ENCODE measurements around the gene VAMP4. TPM values are rescaled to one million over a fixed set of nuclear protein-coding genes. Genes with fewer than 3 reads are reported as not detected.
A peak's percentile ranks its signal among the peaks of the same experiment; 100 is the strongest.

Gene VAMP4
- total RNA-seq, 1 experiment from 2014 or later = 9.3 TPM

DNA sequence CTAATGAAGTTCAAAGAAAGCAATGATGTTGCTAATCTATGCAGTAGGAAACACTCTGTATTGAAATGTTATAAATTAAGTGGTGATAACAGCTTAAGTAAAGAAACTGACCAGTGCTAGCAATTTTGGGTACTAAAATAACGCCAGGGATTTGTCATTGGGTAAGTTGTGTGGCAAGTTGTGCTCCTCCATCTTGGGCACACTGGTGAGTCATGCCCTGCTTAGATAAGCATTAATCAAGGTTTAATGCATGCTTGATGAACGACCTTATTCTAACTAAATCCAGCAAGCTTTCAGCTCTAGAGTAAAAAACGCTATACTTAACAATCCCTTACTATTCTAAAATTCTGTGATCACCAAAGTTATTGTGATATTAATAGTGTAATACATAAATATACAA lies 25.2 kb downstream of the VAMP4 start:
- Histone ChIP-seq H3K9me3 (ENCODE audit: control insufficient read depth, insufficient read depth, low read depth, low read length) (no peaks in the 10 kb centered on the region), H3K4me3 (ENCODE audit: low read depth in 2 of 2, low read length in 2 of 2) (no peak overlapping the region), H3K27ac (ENCODE audit: low read length) (no peak overlapping the region), H3K36me3 (ENCODE audit: control insufficient read depth, insufficient read depth, low read length) (no peaks in the 10 kb centered on the region), H3K4me1 (ENCODE audit: control insufficient read depth, insufficient read depth, low read length) (no peaks in the 10 kb centered on the region), H3K27me3 (ENCODE audit: control insufficient read depth, insufficient read depth, low read length) (no peaks in the 10 kb centered on the region)
- CTCF ChIA-PET = interaction anchor here (0.6 to 2.1 kb wide), 2 partner anchors 72 to 721 kb away, joined by 3 to 22 read pairs; no protein-coding TSS in a partner anchor
- in situ Hi-C loops (cut with HindIII; ENCODE audit: low pct_unique_long_range_greater_than_20kb, low sequenced_read_pairs) (no loop called here), intact Hi-C loops (cut with micrococcal nuclease; ENCODE audit: unreplicated experiment) (loop anchor here (5.0 kb wide), 1 partner anchor 69 kb away; no protein-coding TSS in a partner anchor)
- no peak for TF ChIP-seq SIN3A (IDR thresholded peaks at IDR 0.05; ENCODE audit: borderline replicate concordance, insufficient read depth, low read depth, low read length)
- TF ChIP-seq, protein P1, sequence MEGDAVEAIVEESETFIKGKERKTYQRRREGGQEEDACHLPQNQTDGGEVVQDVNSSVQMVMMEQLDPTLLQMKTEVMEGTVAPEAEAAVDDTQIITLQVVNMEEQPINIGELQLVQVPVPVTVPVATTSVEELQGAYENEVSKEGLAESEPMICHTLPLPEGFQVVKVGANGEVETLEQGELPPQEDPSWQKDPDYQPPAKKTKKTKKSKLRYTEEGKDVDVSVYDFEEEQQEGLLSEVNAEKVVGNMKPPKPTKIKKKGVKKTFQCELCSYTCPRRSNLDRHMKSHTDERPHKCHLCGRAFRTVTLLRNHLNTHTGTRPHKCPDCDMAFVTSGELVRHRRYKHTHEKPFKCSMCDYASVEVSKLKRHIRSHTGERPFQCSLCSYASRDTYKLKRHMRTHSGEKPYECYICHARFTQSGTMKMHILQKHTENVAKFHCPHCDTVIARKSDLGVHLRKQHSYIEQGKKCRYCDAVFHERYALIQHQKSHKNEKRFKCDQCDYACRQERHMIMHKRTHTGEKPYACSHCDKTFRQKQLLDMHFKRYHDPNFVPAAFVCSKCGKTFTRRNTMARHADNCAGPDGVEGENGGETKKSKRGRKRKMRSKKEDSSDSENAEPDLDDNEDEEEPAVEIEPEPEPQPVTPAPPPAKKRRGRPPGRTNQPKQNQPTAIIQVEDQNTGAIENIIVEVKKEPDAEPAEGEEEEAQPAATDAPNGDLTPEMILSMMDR (IDR thresholded peaks at IDR 0.05) = no peak
- DNase-seq (ENCODE audit: low read depth, low spot score) (no peak), ATAC-seq (no peak)
- BruUV-seq (replicated peaks) = no TSS peak
- POLR2A ChIA-PET = no interaction called here

DNA sequence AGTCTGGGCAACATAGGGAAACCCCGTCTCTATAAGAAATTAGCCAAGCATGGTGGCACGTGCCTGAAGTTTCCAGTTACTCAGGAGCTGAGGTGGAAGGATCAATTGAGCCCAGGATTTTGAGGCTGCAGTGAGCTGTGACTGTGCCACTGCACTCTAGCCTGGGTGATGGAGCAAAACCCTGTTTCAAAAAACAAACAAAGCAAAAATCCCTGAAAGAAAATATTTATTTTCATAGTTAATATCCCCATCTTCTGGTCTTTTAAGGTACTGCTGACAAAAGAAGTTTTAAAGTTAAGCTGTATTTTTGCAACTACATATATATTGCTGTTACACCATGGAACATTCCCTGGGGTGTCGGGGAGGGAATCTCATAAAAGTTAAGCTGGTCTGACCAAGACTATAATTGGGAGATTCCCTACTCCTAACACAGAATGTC lies 26.0 kb downstream of the VAMP4 start:
- BruUV-seq (replicated peaks) = no TSS peak
- intact Hi-C loops (cut with micrococcal nuclease; ENCODE audit: unreplicated experiment) (loop anchor here (5.0 kb wide), 1 partner anchor 69 kb away; no protein-coding TSS in a partner anchor), in situ Hi-C loops (cut with HindIII; ENCODE audit: low pct_unique_long_range_greater_than_20kb, low sequenced_read_pairs) (no loop called here)
- Histone ChIP-seq H3K36me3 (ENCODE audit: control insufficient read depth, insufficient read depth, low read length) (no peaks in the 10 kb centered on the region), H3K9me3 (ENCODE audit: control insufficient read depth, insufficient read depth, low read depth, low read length) (no peaks in the 10 kb centered on the region), H3K4me1 (ENCODE audit: control insufficient read depth, insufficient read depth, low read length) (no peaks in the 10 kb centered on the region), H3K27me3 (ENCODE audit: control insufficient read depth, insufficient read depth, low read length) (no peaks in the 10 kb centered on the region), H3K4me3 (ENCODE audit: low read depth in 2 of 2, low read length in 2 of 2) (no peak overlapping the region), H3K27ac (ENCODE audit: low read length) (no peak overlapping the region)
- ChIA-PET POLR2A (no interaction called here), CTCF (interaction anchor here (0.7 to 2.1 kb wide), 2 partner anchors 71 to 149 kb away, joined by 4 to 22 read pairs; no protein-coding TSS in a partner anchor)
- no peak for DNase-seq (ENCODE audit: low read depth, low spot score)
- ATAC-seq = no peak
- TF ChIP-seq TCF7L2 (IDR thresholded peaks at IDR 0.05; ENCODE audit: low read depth, low read length) = no peak
- no peak for TF ChIP-seq POLR2AphosphoS5 (IDR thresholded peaks at IDR 0.05; ENCODE audit: low read depth, low read length)
- TF ChIP-seq, protein P2, sequence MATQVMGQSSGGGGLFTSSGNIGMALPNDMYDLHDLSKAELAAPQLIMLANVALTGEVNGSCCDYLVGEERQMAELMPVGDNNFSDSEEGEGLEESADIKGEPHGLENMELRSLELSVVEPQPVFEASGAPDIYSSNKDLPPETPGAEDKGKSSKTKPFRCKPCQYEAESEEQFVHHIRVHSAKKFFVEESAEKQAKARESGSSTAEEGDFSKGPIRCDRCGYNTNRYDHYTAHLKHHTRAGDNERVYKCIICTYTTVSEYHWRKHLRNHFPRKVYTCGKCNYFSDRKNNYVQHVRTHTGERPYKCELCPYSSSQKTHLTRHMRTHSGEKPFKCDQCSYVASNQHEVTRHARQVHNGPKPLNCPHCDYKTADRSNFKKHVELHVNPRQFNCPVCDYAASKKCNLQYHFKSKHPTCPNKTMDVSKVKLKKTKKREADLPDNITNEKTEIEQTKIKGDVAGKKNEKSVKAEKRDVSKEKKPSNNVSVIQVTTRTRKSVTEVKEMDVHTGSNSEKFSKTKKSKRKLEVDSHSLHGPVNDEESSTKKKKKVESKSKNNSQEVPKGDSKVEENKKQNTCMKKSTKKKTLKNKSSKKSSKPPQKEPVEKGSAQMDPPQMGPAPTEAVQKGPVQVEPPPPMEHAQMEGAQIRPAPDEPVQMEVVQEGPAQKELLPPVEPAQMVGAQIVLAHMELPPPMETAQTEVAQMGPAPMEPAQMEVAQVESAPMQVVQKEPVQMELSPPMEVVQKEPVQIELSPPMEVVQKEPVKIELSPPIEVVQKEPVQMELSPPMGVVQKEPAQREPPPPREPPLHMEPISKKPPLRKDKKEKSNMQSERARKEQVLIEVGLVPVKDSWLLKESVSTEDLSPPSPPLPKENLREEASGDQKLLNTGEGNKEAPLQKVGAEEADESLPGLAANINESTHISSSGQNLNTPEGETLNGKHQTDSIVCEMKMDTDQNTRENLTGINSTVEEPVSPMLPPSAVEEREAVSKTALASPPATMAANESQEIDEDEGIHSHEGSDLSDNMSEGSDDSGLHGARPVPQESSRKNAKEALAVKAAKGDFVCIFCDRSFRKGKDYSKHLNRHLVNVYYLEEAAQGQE (IDR thresholded peaks at IDR 0.05; ENCODE audit: insufficient read depth in 1 of 2, low read depth in 2 of 2, low read length in 1 of 2) = no peak
- no peak for TF ChIP-seq SIN3A (IDR thresholded peaks at IDR 0.05; ENCODE audit: borderline replicate concordance, insufficient read depth, low read depth, low read length)
- TF ChIP-seq, protein P1 (IDR thresholded peaks at IDR 0.05) = peak; percentile 62
